Panc1 (cell line): ENCODE results near the gene SLC49A4. TPM values are rescaled to one million over a fixed set of nuclear protein-coding genes. Genes with fewer than 3 reads are reported as not detected.

Experiments
- ATAC-seq: fragments of 200-7000 bp; cut with Tn5 transposase; 2 replicates; pipeline ENCODE4 v1.9.1; 2020; ENCODE audit warnings: mild to moderate bottlenecking, moderate library complexity
- BruUV-seq: library from RNA; stranded (reverse); fragments of 400-500 nt; replicated peaks from 2 replicates; lab custom pipeline; 2021; lab: Mats Ljungman, UMichigan
- CTCF ChIA-PET: fragments of 300-600 bp; sonication (Branson Sonifier 250); formaldehyde crosslinking; loops from one replicate; lab custom pipeline; 2022; ENCODE audit warnings: antibody characterized with exemption; lab: Charles Lee
- POLR2A ChIA-PET: fragments of 300-600 bp; sonication (Branson Sonifier 250); formaldehyde crosslinking; loops from one replicate; lab custom pipeline; 2022; ENCODE audit warnings: antibody characterized with exemption; lab: Charles Lee
- DNase-seq: peaks from one replicate; pipeline ENCODE4 v3.0.0-alpha.2; 2010; ENCODE audit warnings: low read depth, low spot score
- H3K27ac ChIP-seq: 2 replicates; pipeline ENCODE4 v1.5.1; 2011; ENCODE audit warnings: mild to moderate bottlenecking, low read length, inconsistent platforms
- H3K27me3 ChIP-seq: fragments of 200-500 bp; sonication (Bioruptor generic); 2 replicates; pipeline ENCODE4 v1.6.0; 2014; ENCODE audit warnings: low read length, inconsistent platforms; ENCODE audit not compliant: control insufficient read depth, insufficient read depth
- H3K36me3 ChIP-seq: fragments of 200-500 bp; sonication (Bioruptor generic); 2 replicates; pipeline ENCODE4 v1.5.1; 2014; ENCODE audit warnings: inconsistent platforms, mild to moderate bottlenecking, low read length, moderate library complexity; ENCODE audit not compliant: control insufficient read depth, insufficient read depth
- H3K4me1 ChIP-seq: 2 replicates; pipeline ENCODE4 v1.5.1; 2011; ENCODE audit warnings: inconsistent platforms, mild to moderate bottlenecking, low read length, moderate library complexity; ENCODE audit not compliant: control insufficient read depth, insufficient read depth
- H3K4me3 ChIP-seq, 2 experiments: 2 replicates each; pipeline ENCODE4 v1.5.1; 2011 to 2012; ENCODE audit warnings: low read depth in 2 of 2, low read length in 2 of 2, mild to moderate bottlenecking in 2 of 2, inconsistent platforms in 1 of 2, moderate library complexity in 1 of 2
- H3K9me3 ChIP-seq: fragments of 200-500 bp; sonication (Bioruptor generic); 2 replicates; pipeline ENCODE4 v1.5.1; 2014; ENCODE audit warnings: low read depth, mild to moderate bottlenecking, inconsistent platforms, low read length, moderate library complexity; ENCODE audit not compliant: control insufficient read depth, insufficient read depth
- CTCF ChIP-seq: fragments of 450-650 bp; IDR thresholded peaks from 2 replicates; pipeline ENCODE4 v1.5.1; 2017; ENCODE audit warnings: mild to moderate bottlenecking
- POLR2AphosphoS5 ChIP-seq: IDR thresholded peaks from 2 replicates; pipeline ENCODE4 v1.6.1; 2012; ENCODE audit warnings: mild to moderate bottlenecking, low read depth, low read length, moderate library complexity
- REST ChIP-seq, 2 experiments: IDR thresholded peaks; 2 replicates each; pipeline ENCODE4 v1.6.1; 2011 to 2012; ENCODE audit warnings: low read depth in 2 of 2, control low read depth in 1 of 2, low read length in 1 of 2, mild to moderate bottlenecking in 1 of 2, moderate library complexity in 1 of 2; ENCODE audit not compliant: insufficient read depth in 1 of 2
- SIN3A ChIP-seq: IDR thresholded peaks from 2 replicates; pipeline ENCODE4 v1.6.1; 2012; ENCODE audit warnings: low read depth, mild to moderate bottlenecking, low read length, moderate library complexity, borderline replicate concordance; ENCODE audit not compliant: insufficient read depth
- TCF7L2 ChIP-seq: IDR thresholded peaks from 2 replicates; pipeline ENCODE4 v1.6.1; 2011; ENCODE audit warnings: mild to moderate bottlenecking, low read depth, low read length, inconsistent platforms
- in situ Hi-C: cut with HindIII; loops from 2 replicates; pipeline ENCODE4 v1.10.0; 2016; ENCODE audit warnings: low sequenced_read_pairs, low pct_unique_long_range_greater_than_20kb
- intact Hi-C: fragments of 100-400 bp; cut with micrococcal nuclease; formaldehyde crosslinking; loops from one replicate; pipeline ENCODE4 v1.10.0; 2022; ENCODE audit not compliant: unreplicated experiment
- total RNA-seq: library from RNA; stranded (reverse); gene quantifications from one replicate; pipeline ENCODE4 v1.2.1, GENCODE V29; 2021; ENCODE audit not compliant: unreplicated experiment

SLC49A4 gene
- total RNA-seq, 1 experiment from 2014 or later = 15.9 TPM

- ATAC-seq (no peak), DNase-seq (no peak)
- Histone ChIP-seq H3K27ac (no peak overlapping the region), H3K4me3 (no peak overlapping the region), H3K27me3 (no peaks in the 10 kb centered on the region), H3K36me3 (no peaks in the 10 kb centered on the region), H3K9me3 (no peaks in the 10 kb centered on the region), H3K4me1 (no peaks in the 10 kb centered on the region)
- intact Hi-C loops (no loop called here), in situ Hi-C loops (no loop called here)
- POLR2A ChIA-PET = no interaction called here
- no TSS peak for BruUV-seq
- CTCF ChIA-PET = no interaction called here
- TF ChIP-seq TCF7L2 (no peak), REST (IDR thresholded peaks at IDR 0.05; ENCODE audit: insufficient read depth in 1 of 2, low read depth in 2 of 2, low read length in 1 of 2) (no peak), POLR2AphosphoS5 (no peak), CTCF (no peak), SIN3A (no peak)
Measured at GRCh38 chr3:122782804-122783203, 12.1 kb upstream of the SLC49A4 start.

- no peak overlapping the region for H3K27ac ChIP-seq
- no TSS peak for BruUV-seq
- no peak for ATAC-seq
- intact Hi-C loops = no loop called here
- H3K36me3 ChIP-seq = no peaks in the 10 kb centered on the region
- in situ Hi-C loops = no loop called here
- no peaks in the 10 kb centered on the region for H3K9me3 ChIP-seq
- ChIA-PET CTCF (no interaction called here), POLR2A (interaction anchor here (0.5 kb wide), 1 partner anchor 101 kb away, joined by 7 read pairs; no protein-coding TSS in a partner anchor)
- H3K4me3 ChIP-seq = no peak overlapping the region
- no peaks in the 10 kb centered on the region for H3K4me1 ChIP-seq
- no peak for DNase-seq
- TF ChIP-seq REST (IDR thresholded peaks at IDR 0.05; ENCODE audit: insufficient read depth in 1 of 2, low read depth in 2 of 2, low read length in 1 of 2) (no peak), CTCF (no peak), TCF7L2 (no peak), POLR2AphosphoS5 (no peak), SIN3A (no peak)
- no peaks in the 10 kb centered on the region for H3K27me3 ChIP-seq
Measured at GRCh38 chr3:122784436-122784835, 10.4 kb upstream of the SLC49A4 start.
